GM19455 (cell line): ENCODE measurements around the gene PLEKHA7.
A peak's percentile ranks its signal among the peaks of the same experiment; 100 is the strongest.

Experiments
- ATAC-seq: cut with Tn5 transposase; IDR thresholded peaks from one replicate; pipeline ENCODE4 v1.9.1; 2021; ENCODE audit not compliant: unreplicated experiment

PLEKHA7 gene

DNA sequence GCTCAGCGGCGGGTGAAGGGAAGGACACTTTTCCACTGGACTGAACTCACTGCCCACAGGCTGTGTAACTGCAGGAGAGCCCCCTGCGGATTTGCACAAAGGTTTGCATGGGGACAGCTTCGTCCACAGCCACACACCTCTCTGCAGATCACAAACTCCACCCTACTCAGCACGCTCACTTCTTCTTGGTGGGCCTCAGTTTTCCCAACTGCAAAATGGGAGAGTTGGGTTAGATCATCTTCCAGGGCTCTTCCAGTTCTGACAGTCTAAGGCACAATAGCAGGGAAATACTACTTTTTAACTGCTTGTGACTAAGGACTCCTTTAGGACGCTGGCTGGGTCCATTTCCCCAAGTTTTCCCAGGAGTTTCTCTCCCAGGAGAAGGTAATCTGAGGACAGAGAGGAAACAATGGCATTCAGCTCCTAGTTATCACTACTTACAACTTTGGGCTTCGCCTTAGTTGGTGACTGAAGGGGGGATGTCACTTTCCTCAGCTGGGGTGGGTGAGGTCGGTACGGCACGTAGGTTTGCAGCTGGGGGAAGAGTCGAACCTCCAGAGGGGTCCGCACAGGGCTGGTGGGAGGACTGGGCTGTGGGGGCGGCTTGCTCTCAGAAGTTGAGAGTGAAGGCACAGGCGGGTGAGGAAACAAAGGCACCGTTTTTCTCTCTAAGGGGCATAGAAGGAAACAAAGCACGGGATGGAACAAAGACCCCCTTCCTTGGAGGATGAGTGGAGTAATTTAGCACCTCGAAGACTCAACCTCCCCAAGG is 220.0 kb downstream of the PLEKHA7 start:
- ATAC-seq, result no peak

DNA sequence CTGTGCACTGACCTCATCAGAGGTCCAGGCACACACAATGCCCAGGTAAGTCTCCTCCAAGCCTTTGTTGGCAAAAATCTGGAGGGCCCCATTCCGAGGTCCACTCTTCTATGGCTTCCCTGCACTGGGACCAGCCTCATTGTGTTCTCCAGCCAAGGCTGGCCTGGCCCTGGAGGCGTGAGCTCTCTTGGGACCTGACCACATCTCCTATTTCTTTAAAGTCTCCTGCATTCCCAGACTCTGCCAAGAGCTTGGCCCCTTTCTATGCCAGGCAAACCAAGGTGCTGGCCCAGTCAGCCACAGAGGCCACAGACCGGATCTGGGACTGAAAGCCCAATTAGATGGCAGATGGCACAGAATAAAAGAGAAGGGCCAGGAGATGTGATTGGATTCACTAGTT is 220.7 kb downstream of the PLEKHA7 start:
- ATAC-seq, result no peak

- no peak for ATAC-seq
Measured at GRCh38 chr11:16793009-16793408, 221.2 kb downstream of the PLEKHA7 start.

DNA sequence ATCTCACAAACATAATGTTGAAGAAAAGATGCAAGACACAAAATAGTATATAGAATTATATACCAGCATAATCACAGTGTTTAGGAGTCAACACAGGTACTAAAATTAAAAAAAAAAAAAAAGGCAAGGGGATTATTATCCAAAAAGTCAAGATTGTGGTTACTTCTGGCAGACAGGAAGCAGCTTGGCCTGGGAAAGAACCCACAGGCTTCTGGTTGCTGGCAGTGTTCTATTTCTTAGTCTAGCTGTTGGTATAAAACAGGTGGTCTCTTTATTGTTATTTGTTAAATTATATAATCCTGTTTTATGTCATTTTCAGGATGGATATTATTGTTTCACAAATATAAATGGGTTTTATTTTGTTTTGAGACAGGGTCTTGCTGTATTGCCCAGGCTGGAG is 221.8 kb downstream of the PLEKHA7 start:
- no peak for ATAC-seq

- ATAC-seq, result no peak
Measured at GRCh38 chr11:16791191-16791961, 222.8 kb downstream of the PLEKHA7 start.

DNA sequence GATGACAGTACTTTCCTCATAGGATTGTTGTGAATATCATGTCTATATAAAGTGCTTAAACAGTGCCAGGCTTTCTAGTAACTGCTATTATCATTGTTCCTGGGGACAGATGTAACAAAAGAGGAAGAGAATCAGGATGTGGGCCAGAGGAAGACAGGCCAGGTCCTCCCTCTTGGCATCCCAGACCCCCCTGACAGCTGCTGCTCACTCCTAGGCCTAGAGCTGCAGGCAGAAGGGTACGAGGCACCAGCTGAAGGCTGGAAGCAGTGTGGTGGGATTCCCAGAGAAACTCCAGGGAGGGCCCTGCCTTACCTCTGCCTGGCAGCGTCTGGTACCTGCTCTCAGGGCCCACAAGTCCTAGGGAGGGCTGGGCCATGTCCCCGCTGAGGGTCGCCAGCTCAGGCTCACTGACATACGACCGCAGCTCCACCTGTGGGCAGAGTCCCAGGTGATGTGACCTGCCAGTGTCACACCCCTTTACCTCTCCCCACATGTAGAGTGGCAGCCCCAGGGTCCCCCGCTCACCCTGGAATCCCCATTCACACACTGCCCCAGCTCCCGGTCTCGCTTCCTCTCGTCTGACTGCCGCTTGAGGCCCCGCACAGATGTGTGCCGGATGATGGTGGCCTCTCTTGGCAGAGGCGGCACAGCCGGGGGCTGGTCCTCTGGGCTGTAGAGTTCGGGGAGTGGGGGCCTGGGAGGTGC is 223.6 kb downstream of the PLEKHA7 start:
- ATAC-seq, result no peak

- ATAC-seq, result no peak
Measured at GRCh38 chr11:16789560-16790485, 224.4 kb downstream of the PLEKHA7 start.

- ATAC-seq, result no peak
Measured at GRCh38 chr11:16789063-16789420, 225.2 kb downstream of the PLEKHA7 start.

DNA sequence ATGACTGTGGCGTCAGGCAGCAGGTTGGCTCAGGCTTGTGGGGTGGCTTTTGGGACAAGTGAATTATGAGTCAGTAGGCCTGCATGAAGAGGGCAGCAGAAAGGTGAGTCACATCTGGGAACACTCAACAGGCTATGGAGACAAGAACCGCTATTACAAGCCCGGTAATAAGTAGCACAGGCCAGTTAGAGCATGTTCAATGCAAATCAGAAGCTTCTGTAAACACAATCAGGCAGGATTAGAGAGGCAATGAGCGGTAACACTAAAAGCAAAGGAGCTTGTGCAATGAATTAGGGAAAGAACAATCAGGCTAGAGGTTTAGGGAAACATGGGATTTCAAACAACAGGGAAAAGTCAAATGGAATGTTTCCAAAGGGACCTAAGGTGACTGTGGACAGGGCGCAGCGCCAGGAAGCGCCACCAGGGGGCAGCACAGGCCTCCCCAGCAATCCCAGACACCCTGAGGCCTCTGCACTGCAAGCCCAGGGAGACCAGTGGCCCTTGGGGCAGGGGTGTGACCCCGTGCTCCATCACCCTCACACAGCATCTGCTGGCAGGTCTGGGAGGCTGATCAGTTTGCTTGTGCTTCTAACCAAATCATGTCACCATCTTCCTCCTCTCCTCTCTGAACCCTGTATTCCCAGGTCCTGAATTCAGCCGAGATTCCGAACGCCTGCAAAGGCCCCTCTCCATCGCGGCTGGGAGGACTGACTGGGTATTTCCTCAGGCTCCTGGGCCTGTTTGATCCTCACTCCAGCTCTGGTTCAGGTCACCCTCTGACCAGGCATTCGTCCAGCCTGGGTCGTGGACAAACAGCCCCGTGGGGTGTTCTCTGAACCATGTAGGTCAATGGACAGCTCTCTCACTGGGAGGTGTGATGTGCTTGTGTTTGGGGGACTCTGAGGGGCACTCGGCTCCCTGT is 225.8 kb downstream of the PLEKHA7 start:
- peak; percentile 71 for ATAC-seq

- ATAC-seq, result no peak
Measured at GRCh38 chr11:16787035-16787742, 227.0 kb downstream of the PLEKHA7 start.

DNA sequence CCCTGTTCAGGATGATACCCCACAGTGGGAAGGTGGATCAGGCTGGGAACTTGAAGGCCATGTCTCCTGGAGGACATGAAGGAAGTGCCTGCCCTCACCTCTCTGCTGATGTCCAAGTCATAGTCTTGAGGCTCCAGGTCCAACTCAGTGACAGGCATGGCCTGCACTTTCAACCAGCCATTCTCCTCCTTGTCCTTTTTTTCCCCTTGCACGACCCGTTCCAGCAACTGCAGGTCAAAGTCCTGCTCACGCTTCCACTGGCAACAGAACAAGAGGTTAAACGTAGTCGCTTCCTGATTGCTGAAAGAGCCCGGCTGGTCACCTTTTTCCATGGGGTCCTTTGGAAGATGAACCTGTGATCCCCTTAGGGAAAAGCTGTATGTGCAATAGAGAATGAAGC is 228.1 kb downstream of the PLEKHA7 start:
- ATAC-seq, result no peak

DNA sequence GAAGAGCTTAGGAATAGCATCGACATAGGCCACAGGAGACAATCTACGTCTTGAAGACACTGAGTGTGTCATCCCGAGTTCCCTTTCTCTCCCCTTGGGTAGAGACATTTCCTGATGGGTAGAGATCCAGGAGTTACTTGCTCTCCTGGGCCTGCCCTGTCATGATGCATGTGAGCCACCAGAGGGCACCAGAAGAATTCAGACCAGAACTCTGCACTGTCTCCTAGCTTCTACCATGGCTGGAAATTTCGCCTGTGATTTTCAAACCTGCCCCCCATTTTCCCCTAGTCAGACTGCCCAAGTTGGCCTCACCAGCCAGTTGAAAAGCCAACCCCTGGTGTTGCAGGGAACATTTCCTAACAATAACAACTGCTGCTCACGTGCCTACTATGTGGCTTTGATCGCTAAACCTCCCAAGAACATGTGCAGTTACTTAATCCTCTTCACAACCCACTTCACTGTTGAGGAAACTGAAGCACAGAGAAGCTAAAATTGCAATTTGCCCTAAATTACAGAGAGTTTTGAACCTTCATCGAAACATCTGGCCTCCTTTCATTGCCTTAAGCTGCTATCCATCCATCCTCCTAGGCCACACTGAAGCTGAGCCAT is 228.6 kb downstream of the PLEKHA7 start:
- ATAC-seq, result peak; percentile 74

DNA sequence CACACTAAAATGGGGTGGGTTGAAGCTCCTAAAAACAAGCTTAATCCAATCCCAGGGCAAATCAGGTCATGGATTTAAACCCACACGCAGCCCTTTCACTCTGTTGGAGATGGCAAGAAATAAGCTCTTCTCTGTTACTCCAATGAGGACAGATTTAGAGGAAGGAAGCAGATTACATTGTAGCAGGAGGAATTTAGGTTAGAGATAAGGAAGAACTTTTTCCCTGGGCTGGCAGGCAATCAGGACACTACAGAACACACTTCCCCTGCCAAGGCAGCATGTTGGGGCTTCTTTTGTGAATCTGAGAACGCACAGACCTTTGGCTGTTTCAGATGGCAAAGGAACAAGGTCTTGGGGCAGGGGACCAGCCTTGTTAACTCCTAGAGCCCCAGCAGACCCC is 229.5 kb downstream of the PLEKHA7 start:
- no peak for ATAC-seq

DNA sequence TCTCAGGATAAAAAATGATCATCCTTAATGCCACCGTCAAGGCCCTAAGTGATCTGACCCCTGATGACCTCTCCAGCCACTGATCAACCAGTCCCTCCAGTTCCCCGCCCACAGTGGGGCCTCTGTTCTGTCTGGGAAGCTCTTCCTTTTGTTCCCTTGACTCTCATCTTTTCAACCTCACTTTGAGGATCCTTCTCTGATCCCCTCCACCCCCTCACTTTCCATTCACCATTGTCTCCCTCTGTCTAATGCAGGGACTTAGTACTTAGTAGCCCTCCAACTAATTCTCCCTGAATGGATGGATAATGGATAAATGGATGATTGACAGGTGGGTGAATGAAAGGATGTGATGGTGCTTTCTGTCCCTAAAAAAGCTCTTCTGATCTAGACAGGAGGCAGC is 230.1 kb downstream of the PLEKHA7 start:
- no peak for ATAC-seq

DNA sequence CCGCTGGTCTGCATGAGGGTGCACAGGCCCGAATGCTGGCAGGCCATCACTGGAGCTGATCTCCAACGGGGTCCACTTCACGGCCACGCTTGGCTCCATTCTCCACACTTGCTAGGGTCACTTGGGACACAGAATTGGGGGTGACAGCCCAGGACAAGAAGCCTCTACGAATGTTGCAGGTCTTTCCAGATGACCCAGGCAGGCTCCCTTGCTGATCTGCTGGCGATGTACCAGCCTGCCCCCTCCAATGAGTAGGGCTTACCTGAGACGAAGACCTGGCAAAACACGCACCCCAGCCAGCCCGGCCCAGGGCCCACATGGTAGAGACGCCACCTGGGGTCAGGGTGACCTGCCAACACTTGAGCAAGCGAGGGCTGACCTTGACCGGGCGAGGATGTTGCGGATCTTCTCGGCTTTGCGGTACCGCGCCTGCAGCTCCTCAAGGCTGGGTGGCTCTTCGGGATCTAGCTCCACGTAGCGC is 230.9 kb downstream of the PLEKHA7 start:
- ATAC-seq, result no peak

- no peak for ATAC-seq
Measured at GRCh38 chr11:16781936-16782919, 232.0 kb downstream of the PLEKHA7 start.
